Measurements from ENCODE around the gene CENPP. TPM values are rescaled to one million over a fixed set of nuclear protein-coding genes. Genes with fewer than 3 reads are reported as not detected.

The CENPP gene
- total and polyA plus RNA-seq, 4 donors: 0.62 to 8.7 (median 1.3) TPM

DNA sequence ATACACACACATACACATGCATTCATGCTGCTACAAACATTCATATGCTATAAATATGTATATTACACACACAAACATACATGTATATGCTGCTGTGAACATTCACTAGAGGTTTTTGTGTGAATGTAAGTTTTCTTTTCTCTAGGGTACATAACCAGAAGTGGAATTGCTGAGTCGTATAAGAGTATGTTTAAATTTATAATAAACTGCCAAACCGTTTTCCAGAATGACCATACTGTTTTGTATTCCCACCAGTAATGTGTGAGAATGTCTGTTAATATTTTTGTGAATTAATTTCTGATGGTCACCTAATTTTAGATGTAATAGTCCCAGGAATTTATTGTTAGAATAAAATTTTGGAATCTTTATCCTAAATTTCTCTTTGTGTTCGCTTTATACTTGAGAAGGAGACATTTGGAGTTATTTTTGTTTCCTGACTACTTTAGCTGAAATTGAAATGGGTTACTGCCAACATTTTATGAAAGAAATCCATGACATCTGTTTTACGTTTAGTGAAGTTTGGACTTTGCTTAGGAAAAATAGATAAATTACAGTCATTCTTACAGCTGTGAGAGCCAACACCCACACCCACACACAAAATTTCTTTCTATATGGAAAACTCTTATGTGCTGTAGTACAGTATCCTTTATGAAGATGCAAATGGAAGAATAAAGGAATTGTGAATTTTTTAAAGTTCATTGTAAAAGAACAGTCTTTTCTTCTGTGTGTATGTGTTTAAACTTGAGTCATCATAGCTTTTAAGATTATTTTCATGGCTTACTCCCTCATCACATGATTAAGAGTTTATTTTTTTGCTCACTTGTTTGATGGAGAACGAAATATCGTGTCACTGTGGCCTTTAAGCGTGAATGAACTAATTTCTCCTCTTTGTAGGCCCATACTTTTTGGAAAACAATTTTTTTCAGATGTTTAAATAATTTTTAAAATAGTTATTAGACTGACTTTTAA lies 24.3 kb downstream of the CENPP start:
- Histone ChIP-seq H3K27me3 (ENCODE audit: control insufficient read depth in 4 of 4, insufficient read depth in 4 of 4, low read length in 3 of 4) (no peaks in the 10 kb centered on the region), H3K9ac (ENCODE audit: low read depth in 1 of 2, low read length in 2 of 2) (no peak overlapping the region), H3K9me3 (ENCODE audit: control insufficient read depth in 4 of 4, low read length in 3 of 4) (no peaks in the 10 kb centered on the region), H3K4me1 (ENCODE audit: control insufficient read depth in 4 of 4, insufficient read depth in 4 of 4, low read length in 3 of 4) (no peaks in the 10 kb centered on the region), H3K36me3 (ENCODE audit: control insufficient read depth in 4 of 4, insufficient read depth in 3 of 4, low read depth in 1 of 4, low read length in 3 of 4) (no peaks in the 10 kb centered on the region), H3K27ac (ENCODE audit: low read depth in 1 of 2, low read length in 2 of 2) (no peak overlapping the region), H3K4me3 (ENCODE audit: low read depth in 1 of 3, low read length in 3 of 3) (no peak overlapping the region)
- TF ChIP-seq RXRA (IDR thresholded peaks at IDR 0.05) (no peak), REST (IDR thresholded peaks at IDR 0.05) (no peak), FOXA2 (IDR thresholded peaks at IDR 0.05) (no peak), RAD21 (IDR thresholded peaks at IDR 0.05) (no peak), HNF4G (IDR thresholded peaks at IDR 0.05) (no peak), MAX (IDR thresholded peaks at IDR 0.05) (no peak), TAF1 (conservative IDR thresholded peaks at IDR 0.05) (no peak), EGR1 (IDR thresholded peaks at IDR 0.05; ENCODE audit: low read depth in 2 of 2) (no peak), HNF4A (conservative IDR thresholded peaks at IDR 0.05) (no peak), SP1 (IDR thresholded peaks at IDR 0.05) (no peak), YY1 (IDR thresholded peaks at IDR 0.05) (no peak), JUND (IDR thresholded peaks at IDR 0.05) (no peak), GABPA (IDR thresholded peaks at IDR 0.05 in 1 of 2, conservative IDR thresholded peaks at IDR 0.05 in 1 of 2) (no peak), NR2F2 (IDR thresholded peaks at IDR 0.05) (no peak), FOXA1 (IDR thresholded peaks at IDR 0.05) (no peak)
- TF ChIP-seq, protein P1, sequence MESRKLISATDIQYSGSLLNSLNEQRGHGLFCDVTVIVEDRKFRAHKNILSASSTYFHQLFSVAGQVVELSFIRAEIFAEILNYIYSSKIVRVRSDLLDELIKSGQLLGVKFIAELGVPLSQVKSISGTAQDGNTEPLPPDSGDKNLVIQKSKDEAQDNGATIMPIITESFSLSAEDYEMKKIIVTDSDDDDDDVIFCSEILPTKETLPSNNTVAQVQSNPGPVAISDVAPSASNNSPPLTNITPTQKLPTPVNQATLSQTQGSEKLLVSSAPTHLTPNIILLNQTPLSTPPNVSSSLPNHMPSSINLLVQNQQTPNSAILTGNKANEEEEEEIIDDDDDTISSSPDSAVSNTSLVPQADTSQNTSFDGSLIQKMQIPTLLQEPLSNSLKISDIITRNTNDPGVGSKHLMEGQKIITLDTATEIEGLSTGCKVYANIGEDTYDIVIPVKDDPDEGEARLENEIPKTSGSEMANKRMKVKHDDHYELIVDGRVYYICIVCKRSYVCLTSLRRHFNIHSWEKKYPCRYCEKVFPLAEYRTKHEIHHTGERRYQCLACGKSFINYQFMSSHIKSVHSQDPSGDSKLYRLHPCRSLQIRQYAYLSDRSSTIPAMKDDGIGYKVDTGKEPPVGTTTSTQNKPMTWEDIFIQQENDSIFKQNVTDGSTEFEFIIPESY (IDR thresholded peaks at IDR 0.05): no peak
- TF ChIP-seq, protein P2, sequence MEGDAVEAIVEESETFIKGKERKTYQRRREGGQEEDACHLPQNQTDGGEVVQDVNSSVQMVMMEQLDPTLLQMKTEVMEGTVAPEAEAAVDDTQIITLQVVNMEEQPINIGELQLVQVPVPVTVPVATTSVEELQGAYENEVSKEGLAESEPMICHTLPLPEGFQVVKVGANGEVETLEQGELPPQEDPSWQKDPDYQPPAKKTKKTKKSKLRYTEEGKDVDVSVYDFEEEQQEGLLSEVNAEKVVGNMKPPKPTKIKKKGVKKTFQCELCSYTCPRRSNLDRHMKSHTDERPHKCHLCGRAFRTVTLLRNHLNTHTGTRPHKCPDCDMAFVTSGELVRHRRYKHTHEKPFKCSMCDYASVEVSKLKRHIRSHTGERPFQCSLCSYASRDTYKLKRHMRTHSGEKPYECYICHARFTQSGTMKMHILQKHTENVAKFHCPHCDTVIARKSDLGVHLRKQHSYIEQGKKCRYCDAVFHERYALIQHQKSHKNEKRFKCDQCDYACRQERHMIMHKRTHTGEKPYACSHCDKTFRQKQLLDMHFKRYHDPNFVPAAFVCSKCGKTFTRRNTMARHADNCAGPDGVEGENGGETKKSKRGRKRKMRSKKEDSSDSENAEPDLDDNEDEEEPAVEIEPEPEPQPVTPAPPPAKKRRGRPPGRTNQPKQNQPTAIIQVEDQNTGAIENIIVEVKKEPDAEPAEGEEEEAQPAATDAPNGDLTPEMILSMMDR (IDR thresholded peaks at IDR 0.05; ENCODE audit: low read depth, low read length, missing input control): no peak
- DNase-seq (ENCODE audit: low spot score): no peak
- 77% methylated on average over 7 of the region's 7 CpGs for WGBS
